Measurements from ENCODE around the gene MDM2.

DNA sequence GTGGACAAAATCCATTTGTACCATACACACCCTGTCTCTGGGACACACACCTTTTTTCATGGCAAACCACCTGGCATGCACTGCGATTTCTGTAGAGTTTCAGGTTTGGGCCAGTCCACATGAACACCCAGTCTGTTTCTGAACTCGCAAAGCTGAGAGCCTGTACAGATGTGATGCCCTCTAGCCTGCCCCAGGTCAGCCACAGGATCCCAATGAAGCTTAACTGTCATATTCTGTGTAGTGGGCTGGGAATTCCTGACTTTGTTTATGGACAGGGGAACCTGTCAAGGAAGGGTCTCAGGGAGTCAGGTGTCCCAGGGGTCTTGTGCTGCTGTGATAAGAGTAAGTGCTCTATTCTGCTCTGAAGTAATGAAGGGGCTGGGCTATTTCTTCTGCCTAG lies 85.2 kb downstream of the MDM2 start:
- TF ChIP-seq GATA2 (CRISPR knock-in tag; IDR thresholded peaks at IDR 0.05) = no peak
- TF ChIP-seq TAF1 (IDR thresholded peaks at IDR 0.05; ENCODE audit: control insufficient read depth, extremely low read depth, insufficient read depth, low read length, severe bottlenecking) = no peak
- no peak for TF ChIP-seq SRF (CRISPR knock-in tag; IDR thresholded peaks at IDR 0.05)
- TF ChIP-seq, protein P1, sequence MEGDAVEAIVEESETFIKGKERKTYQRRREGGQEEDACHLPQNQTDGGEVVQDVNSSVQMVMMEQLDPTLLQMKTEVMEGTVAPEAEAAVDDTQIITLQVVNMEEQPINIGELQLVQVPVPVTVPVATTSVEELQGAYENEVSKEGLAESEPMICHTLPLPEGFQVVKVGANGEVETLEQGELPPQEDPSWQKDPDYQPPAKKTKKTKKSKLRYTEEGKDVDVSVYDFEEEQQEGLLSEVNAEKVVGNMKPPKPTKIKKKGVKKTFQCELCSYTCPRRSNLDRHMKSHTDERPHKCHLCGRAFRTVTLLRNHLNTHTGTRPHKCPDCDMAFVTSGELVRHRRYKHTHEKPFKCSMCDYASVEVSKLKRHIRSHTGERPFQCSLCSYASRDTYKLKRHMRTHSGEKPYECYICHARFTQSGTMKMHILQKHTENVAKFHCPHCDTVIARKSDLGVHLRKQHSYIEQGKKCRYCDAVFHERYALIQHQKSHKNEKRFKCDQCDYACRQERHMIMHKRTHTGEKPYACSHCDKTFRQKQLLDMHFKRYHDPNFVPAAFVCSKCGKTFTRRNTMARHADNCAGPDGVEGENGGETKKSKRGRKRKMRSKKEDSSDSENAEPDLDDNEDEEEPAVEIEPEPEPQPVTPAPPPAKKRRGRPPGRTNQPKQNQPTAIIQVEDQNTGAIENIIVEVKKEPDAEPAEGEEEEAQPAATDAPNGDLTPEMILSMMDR (IDR thresholded peaks at IDR 0.05 in 2 of 3, conservative IDR thresholded peaks at IDR 0.05 in 1 of 3; ENCODE audit: insufficient read depth in 2 of 3, low read depth in 1 of 3, low read length in 3 of 3) = no peak
- no peak for TF ChIP-seq STAT5A (IDR thresholded peaks at IDR 0.05; ENCODE audit: borderline replicate concordance, low read length)
- no peak for TF ChIP-seq ELF1 (tag; IDR thresholded peaks at IDR 0.05)
- TF ChIP-seq FOXM1 (IDR thresholded peaks at IDR 0.05; ENCODE audit: low read depth) = no peak
- TF ChIP-seq FOXM1 (CRISPR knock-in tag; IDR thresholded peaks at IDR 0.05; ENCODE audit: low read depth) = no peak

All from K562 (cell line).